ENCODE measurements around the gene L3MBTL2. TPM values are rescaled to one million over a fixed set of nuclear protein-coding genes. Genes with fewer than 3 reads are reported as not detected.

Gene L3MBTL2
- polyA plus RNA-seq, 1 experiment, result 19.1 TPM

DNA sequence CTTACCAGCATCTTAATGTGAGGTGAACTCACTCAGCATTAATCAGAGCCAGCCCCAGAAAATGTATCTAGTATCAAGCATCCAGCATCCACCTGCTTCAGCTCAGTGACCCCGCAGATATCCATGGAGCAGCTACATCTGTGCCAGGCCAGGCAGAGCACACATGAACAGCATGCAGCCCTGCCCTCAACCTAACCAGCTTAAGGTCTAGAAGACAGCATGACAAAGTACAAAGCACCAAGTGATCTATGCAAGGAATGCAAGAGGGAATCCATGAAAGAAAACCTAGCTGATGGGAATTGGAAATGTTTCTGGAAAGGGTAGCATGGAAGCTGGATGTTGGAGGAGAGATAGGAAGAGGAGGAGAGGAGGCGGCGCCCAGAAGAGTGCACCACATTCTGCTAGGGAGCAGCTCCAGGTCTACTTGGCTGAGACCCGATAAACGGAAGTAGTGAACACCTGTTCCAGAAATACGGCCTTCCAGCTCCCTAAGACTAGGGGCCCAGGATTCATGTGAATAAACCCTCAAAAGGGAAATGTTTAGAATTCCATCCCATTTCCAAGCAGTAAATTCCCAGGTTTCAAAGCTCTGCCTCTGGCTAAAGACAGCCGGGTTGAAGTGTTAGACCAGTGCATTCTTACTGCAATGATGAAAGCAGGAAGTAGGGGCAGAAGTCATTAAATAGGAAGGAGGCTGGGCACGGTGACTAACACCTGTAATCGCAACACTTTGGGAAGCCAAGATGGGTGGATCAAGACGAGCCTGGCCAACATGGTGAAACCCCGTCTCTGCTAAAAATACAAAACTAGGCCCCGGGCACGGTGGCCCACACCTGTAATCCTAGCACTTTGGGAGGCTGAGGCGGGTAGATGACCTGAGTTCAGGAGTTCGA lies 23.5 kb upstream of the L3MBTL2 start:
- DNase-seq (ENCODE audit: low read depth, low spot score), result no peak
- POLR2A ChIA-PET, result interaction anchor here (0.5 to 1.0 kb wide), 4 partner anchors 122 to 325 kb away, joined by 3 to 4 read pairs (median 3); partner anchors contain the start of gene XPNPEP3
- Histone ChIP-seq H3K4me3 (ENCODE audit: low read depth, low read length) (no peak overlapping the region), H3K27ac (ENCODE audit: low read depth, low read length) (no peak overlapping the region), H3K9me3 (ENCODE audit: control insufficient read depth, insufficient read depth, low read length) (no peaks in the 10 kb centered on the region; the same call in 1 of the 2 replicates), H3K27me3 (ENCODE audit: control insufficient read depth, insufficient read depth, low read length) (no peaks in the 10 kb centered on the region)
- CTCF ChIA-PET, result interaction anchor here (0.9 kb wide), 1 partner anchor 362 kb away, joined by 3 read pairs; the partner anchor contains the start of gene POLR3H
- no peak for TF ChIP-seq CTCF (IDR thresholded peaks at IDR 0.05; ENCODE audit: low read depth, low read length)

- ChIA-PET CTCF (interaction anchor here (1.4 kb wide), 1 partner anchor 262 kb away, joined by 3 read pairs; no protein-coding TSS in a partner anchor), POLR2A (no interaction called here)
- H3K27ac ChIP-seq (ENCODE audit: low read depth, low read length), result no peak overlapping the region
Measured at GRCh38 chr22:41184679-41185078, 20.4 kb upstream of the L3MBTL2 start.

GRCh38 chr22:41191467-41191866 lies 13.6 kb upstream of the L3MBTL2 start:
- CTCF ChIA-PET, result no interaction called here
- no peak overlapping the region for H3K27ac ChIP-seq (ENCODE audit: low read depth, low read length)
- no peak overlapping the region for H3K4me3 ChIP-seq (ENCODE audit: low read depth, low read length)
- H3K27me3 ChIP-seq (ENCODE audit: control insufficient read depth, insufficient read depth, low read length), result no peaks in the 10 kb centered on the region
- H3K9me3 ChIP-seq (ENCODE audit: control insufficient read depth, insufficient read depth, low read length), result no peaks in the 10 kb centered on the region
- POLR2A ChIA-PET, result no interaction called here
- no peak for TF ChIP-seq CTCF (IDR thresholded peaks at IDR 0.05; ENCODE audit: low read depth, low read length)
- DNase-seq (ENCODE audit: low read depth, low spot score), result no peak

More at GRCh38 chr22:41184679-41185078, 20.4 kb upstream of the L3MBTL2 start:
- no peak overlapping the region for H3K4me3 ChIP-seq (ENCODE audit: low read depth, low read length)
- no peaks in the 10 kb centered on the region for H3K9me3 ChIP-seq (ENCODE audit: control insufficient read depth, insufficient read depth, low read length)
- no peaks in the 10 kb centered on the region for H3K27me3 ChIP-seq (ENCODE audit: control insufficient read depth, insufficient read depth, low read length)
- no peak for DNase-seq (ENCODE audit: low read depth, low spot score)
- TF ChIP-seq CTCF (IDR thresholded peaks at IDR 0.05; ENCODE audit: low read depth, low read length), result no peak

GRCh38 chr22:41193829-41194228 lies 11.3 kb upstream of the L3MBTL2 start:
- TF ChIP-seq CTCF (IDR thresholded peaks at IDR 0.05; ENCODE audit: low read depth, low read length), result no peak
- Histone ChIP-seq H3K27me3 (ENCODE audit: control insufficient read depth, insufficient read depth, low read length) (no peaks in the 10 kb centered on the region), H3K27ac (ENCODE audit: low read depth, low read length) (no peak overlapping the region), H3K9me3 (ENCODE audit: control insufficient read depth, insufficient read depth, low read length) (no peaks in the 10 kb centered on the region; the same call in 1 of the 2 replicates), H3K4me3 (ENCODE audit: low read depth, low read length) (no peak overlapping the region)
- ChIA-PET CTCF (no interaction called here), POLR2A (no interaction called here)
- DNase-seq (ENCODE audit: low read depth, low spot score), result no peak
